HG02973 (cell line): Measurements from ENCODE around the gene ASIC1.
"Not testable (repeated sequence)": the region's sequence is repeated elsewhere in the genome, so short reads cannot be mapped to it uniquely, and the experiment has no call there.

Source experiments
- ATAC-seq: cut with Tn5 transposase; IDR thresholded peaks from one replicate; pipeline ENCODE4 v1.9.1; 2021; ENCODE audit warnings: moderate library complexity; ENCODE audit not compliant: unreplicated experiment

ASIC1 gene

DNA sequence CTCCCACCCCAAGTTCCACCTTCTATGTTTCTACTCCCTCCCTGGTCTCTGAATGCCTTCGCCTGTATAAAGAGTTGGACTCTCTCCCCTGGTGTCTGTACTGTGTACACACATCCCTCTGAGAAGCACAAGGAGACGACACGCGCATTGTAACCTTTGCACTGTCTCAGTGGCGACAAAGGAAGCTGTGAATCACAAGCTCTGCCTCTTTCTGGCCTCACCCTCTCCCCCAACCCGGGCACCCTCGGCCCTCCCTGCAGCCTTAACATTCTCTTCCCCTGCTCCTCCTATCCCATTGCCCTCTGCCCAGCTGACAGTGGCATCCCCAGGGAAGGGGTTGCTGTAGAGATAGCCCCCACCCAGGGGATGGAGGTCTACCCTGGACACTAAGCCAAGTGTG lies 25.2 kb downstream of the ASIC1 start:
- ATAC-seq: no peak

DNA sequence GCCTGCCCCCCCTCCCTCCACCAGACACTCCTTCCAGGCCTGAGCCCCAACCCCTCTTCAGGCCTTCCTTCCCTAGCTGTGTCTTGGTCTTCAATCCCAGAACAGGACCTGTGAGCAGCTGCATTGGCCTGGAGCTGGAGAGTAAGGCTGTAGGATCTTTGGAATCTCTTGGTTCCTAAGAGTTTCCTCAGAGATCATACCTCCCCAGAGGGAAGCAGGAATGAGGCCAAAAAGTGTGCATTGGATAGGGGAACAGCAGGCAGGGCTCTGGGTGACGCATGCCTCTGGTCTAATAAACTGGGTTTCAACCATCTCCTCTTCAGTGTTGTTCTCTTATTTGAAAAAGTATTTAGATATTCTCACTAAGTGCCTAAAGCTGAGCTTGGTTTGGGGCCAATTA lies 25.9 kb downstream of the ASIC1 start:
- ATAC-seq: no peak

- ATAC-seq: not testable (repeated sequence)
These were observed 27.0 kb downstream of the ASIC1 start for GRCh38 chr12:50084409-50084774.

DNA sequence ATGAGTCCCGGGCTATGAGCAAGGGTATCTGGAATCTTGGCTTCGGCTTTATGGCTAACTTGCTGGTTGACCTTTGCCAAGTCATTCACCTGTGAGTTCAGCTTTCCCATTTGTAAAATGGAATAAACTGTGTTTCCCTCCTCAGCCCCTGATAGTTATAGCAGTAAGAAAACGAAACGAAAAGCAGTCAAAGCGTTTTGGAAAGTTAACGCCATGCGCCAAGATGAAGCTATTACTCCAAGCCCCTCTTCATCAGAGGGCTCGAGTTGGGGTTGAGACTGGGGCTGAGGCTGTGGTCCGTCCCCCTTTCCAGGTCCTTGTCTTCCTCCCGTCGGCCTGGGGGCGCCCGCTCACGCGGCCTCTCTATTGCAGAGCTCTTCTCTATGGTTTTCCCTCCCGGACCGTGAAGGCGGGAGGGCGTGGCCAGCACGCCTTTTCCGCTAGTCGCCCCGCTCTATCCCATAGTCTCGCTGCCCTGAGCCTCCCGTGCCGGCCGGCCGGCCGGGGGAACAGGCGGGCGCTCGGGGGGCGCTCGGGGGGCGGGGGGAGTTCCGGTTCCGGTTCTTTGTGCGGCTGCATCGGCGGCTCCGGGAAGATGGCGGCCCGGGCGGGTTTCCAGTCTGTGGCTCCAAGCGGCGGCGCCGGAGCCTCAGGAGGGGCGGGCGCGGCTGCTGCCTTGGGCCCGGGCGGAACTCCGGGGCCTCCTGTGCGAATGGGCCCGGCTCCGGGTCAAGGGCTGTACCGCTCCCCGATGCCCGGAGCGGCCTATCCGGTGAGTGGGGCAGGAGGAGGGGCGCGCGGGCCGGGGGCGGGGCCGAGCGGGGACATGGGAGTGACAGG lies 27.6 kb downstream of the ASIC1 start, which contains the start of gene SMARCD1:
Gene SMARCD1, plus strand, starts transcription at position 568 of the 840 bp plus-strand sequence. Its CDS starts 28 bp downstream, at position 596.
- peak; percentile 69 for ATAC-seq

DNA sequence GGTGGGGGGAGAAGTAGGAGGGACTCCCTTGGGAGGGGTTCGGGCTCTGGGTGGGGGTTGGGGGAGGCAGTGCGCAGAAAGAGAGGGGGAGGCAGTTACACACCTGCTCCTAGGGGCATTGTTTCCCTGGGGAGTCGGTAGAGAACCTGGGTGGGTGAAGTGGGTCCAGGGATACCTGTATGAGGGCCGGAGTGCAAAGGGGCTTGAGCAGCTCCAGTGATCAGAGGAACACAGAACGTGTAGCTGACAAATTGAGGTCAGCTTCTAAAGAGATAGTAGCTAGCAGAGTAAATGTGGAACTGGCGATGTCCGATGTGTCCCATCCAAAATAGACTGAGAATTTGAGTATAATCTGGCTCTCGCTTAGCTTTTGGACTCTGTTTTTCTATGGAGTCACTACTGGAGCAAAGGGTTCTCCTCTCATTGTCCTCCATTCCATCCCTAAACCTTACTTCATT lies 28.2 kb downstream of the ASIC1 start:
- no peak for ATAC-seq

- ATAC-seq: no peak
These were observed 28.8 kb downstream of the ASIC1 start for GRCh38 chr12:50086148-50086547.

- ATAC-seq: no peak
These were observed 29.8 kb downstream of the ASIC1 start for GRCh38 chr12:50087151-50087550.

DNA sequence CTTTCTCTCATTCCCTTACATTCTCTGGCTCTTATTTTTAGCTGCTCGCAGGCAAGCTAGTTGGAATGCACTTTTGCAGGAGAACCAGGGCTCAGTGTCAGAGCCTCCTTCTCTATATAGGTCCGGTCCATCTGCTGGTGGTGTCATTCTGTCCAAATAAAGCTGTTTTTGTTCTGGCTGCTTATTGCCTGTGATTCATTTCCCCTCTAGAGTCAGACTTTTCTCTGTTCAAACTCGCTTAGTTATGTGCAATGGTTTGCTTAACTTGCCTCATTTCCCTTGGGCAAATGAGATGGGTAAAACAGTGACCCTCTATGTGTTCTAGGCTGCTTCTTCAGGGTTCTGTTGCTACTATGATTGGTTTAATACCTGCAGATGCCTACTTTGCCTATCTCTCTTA lies 30.6 kb downstream of the ASIC1 start:
- no peak for ATAC-seq

- ATAC-seq: no peak
These were observed 31.4 kb downstream of the ASIC1 start for GRCh38 chr12:50088577-50089335.

DNA sequence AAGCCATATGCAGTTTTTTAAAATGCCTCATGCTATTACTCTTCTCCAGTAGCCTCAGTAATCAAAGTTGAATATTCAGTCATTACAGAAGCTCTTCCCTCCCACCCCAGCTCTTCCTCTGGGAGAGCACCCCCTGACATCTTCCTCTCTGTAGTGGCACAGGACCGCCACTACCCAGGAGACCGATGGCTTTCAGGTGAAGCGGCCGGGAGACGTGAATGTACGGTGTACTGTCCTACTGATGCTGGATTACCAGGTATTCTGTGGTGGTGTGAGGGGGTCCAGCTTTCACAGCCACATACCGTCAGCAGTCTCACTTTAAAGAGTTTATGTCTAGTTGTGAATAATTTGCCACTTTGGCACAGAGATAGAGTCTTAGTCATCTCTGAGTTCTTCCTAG lies 32.3 kb downstream of the ASIC1 start:
- no peak for ATAC-seq

DNA sequence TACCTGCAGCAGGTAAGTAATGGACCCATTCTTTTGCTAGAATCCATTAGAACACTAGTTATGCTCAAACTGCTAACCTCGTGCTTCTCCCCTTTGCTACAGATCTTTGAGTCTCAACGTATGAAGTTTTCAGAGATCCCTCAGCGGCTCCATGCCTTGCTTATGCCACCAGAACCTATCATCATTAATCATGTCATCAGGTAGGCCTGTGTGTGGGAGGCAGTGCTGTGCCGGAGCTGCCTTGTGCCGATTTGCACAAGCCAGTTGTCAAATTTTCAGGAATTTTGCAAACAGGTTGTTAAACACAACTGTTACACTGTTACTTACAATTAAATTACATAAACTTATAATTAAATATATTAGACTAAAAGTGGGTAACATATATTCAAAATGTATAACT lies 33.0 kb downstream of the ASIC1 start:
- no peak for ATAC-seq

DNA sequence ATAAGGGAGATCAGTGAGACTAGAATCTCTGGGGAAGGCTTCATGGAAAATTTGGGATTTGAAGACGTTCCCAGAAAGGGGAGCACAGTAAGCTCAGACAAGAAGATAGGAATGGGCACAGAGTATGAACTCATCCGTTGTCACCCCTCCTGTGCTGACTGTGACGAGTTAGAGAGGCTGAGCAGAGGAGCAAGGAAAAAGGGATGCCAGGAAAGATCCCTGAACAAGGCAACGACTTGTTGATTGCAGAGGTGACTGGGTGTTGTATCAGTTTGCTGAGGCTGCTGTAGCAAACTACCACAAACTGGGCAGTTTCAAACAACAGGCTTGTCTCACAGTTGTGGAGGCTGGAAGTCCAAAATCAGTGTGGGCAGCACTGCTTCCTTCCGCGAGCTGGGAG lies 40.6 kb downstream of the ASIC1 start:
- no peak for ATAC-seq

- no peak for ATAC-seq
These were observed 42.1 kb downstream of the ASIC1 start for GRCh38 chr12:50099302-50100008.

DNA sequence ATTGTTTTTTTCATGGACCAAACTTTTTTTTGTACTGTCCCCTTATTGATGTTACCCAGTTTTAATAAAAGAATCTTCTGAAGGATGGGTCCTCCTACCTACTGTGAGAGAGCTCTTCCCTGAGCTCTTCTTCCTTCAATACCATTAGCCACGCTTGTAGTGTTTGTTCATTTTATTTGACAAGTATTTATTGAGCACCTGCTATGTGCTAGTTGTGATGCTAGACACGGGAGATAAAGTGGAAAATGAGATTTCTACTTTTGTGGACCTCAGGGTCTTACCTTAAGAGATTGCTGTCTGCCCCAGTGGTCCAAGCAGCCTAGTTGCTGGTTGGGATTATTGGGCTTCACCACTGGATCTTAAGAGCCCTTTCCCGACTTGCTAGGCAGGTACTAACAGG lies 43.2 kb downstream of the ASIC1 start:
- ATAC-seq: no peak

DNA sequence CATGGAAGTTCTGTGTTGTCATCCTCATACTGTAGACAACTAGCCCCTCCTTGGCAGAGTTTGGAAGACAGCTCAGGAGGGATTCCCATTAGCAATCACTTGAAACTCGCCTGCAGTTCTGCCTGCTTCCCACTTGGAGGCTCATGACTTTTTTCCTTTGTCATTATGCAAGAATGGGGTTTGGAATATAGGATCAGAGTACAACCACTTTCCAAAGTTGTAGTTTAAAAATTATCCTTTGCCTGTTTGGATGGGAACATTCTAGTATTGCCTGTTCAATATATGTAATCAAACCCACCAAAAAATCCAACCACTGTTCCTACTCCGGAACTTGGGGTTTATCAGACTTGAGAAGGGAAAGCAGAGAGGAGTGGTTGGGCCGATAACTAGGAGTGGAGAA lies 44.3 kb downstream of the ASIC1 start:
- ATAC-seq: no peak

- ATAC-seq: no peak
These were observed 44.7 kb downstream of the ASIC1 start for GRCh38 chr12:50102131-50102531.

DNA sequence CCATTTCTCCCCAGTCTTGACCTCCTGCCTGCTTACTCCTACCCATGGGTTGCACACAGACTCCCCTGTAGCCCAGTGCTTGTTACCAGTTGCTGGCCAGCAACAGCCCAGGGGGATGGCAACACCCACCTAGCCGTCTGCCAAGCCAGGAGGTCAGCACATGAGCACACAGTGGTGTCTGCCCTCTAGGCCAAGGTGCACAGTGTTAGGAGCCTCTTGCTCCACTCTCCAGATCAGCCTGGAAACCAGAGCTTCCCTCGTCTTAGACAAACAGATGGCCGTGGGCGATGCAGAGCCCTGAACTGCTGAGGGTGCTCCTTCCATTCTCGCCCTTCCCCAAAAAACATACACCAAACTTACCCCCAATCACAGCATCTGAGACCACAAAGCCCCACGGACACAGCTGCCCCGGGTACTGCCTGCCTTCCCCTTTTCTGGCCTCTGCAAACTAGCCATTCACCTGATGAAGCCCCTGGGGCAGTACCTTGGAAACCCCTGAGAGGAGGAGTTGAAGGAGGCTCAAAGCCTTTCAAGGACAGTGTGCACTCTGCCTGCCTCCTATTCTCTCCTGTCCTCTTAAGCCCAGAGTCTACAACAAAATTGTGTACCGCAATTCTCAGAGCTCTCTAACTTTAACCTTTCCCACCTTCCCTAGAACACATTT lies 45.4 kb downstream of the ASIC1 start:
- ATAC-seq: no peak

DNA sequence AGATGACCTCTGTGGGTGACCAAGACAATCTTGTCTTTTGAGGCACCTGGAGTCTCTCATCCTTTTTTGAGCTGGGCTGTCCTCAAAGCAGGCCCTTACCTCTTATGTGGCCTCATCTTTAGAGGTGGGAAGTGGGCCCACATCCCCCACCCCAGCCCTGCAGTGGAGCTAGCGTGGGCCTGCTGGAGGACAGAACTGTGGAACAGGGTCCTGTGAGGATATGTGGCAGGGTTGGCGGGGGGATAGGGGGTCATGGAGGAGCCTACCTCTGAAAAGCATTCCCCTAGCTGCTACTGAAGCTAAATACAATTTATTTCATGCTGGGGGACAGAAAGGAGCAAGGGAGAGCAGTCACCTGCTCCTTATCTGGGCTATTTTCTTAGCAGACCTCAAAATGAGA lies 46.0 kb downstream of the ASIC1 start:
- ATAC-seq: no peak

- no peak for ATAC-seq
These were observed 46.4 kb downstream of the ASIC1 start, which contains the start of gene GPD1 for GRCh38 chr12:50103767-50104321. GPD1 (plus strand) TSS chr12:50104008; CDS start chr12:50104051, 43 bp downstream.
